Peyer's patch (tissue), 4 donors: ENCODE data around the gene SLC16A5.
A peak's percentile ranks its signal among the peaks of the same experiment; 100 is the strongest.

Experiments
- POLR2A ChIP-seq, 2 donors: fragments of 450-650 bp; IDR thresholded peaks; one replicate each; pipeline ENCODE4 v1.5.1; 2017; ENCODE audit warnings: antibody characterized with exemption in 2 of 2, mild to moderate bottlenecking in 2 of 2, moderate library complexity in 2 of 2
- TF ChIP-seq, protein P1 (sequence below), 6 experiments: fragments of 450-650 bp in 4 of 6; fragments of 200-600 bp in 2 of 6; sonication (generic) in 1 of 6; IDR thresholded peaks; one replicate each; pipeline ENCODE4 v1.5.1; 2017 to 2019; ENCODE audit warnings: antibody characterized with exemption in 6 of 6, mild to moderate bottlenecking in 3 of 6, moderate library complexity in 1 of 6

DNA sequence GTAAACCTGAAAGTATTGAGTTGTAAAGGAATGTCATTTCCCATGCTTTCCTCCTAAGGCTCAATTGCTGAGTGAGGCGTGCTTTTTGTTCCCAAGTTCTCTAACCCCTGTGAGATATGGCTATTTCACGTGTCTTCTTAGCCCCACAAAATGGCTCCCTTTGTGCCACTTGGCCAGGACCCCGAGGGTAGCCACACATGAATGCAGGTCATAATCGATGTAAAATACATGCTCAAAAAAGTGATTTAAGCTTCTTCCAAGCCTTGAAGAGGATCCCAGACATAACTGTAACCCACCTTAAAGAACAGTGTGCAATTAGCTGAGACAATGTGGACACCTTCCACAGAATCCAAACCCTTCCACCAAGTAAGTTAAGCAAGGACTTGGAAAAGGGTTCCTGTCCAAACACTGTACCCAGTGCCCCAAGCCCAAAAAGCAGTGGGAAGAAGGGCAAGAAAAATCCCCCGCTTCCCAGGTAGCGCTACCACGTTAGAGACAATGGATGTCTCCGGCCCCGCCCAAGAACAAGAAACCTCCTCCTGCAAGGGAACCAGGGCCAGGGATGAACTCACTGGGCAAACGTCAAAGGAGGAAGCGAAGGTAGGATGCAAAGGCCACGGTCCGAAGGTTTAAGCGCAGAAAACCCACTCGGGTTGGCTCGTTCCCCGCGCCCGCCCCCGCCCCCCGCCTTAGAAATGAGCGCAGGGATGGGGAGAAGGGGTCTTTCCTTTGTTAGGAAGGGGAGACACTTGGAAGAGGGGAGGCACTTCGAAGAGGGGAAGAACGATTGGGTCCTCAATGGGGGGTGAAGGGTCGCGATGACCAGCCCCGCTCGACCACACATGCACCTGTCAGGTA lies 65.4 kb downstream of the SLC16A5 start:
- TF ChIP-seq, protein P1, sequence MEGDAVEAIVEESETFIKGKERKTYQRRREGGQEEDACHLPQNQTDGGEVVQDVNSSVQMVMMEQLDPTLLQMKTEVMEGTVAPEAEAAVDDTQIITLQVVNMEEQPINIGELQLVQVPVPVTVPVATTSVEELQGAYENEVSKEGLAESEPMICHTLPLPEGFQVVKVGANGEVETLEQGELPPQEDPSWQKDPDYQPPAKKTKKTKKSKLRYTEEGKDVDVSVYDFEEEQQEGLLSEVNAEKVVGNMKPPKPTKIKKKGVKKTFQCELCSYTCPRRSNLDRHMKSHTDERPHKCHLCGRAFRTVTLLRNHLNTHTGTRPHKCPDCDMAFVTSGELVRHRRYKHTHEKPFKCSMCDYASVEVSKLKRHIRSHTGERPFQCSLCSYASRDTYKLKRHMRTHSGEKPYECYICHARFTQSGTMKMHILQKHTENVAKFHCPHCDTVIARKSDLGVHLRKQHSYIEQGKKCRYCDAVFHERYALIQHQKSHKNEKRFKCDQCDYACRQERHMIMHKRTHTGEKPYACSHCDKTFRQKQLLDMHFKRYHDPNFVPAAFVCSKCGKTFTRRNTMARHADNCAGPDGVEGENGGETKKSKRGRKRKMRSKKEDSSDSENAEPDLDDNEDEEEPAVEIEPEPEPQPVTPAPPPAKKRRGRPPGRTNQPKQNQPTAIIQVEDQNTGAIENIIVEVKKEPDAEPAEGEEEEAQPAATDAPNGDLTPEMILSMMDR (IDR thresholded peaks at IDR 0.05) = no peak
- TF ChIP-seq POLR2A (IDR thresholded peaks at IDR 0.05) = peak in 1 of 2 donors; percentile 50
